GM23338 (cell line): ENCODE data around the gene GLRA2. TPM values are rescaled to one million over a fixed set of nuclear protein-coding genes. Genes with fewer than 3 reads are reported as not detected.

Source experiments
- ATAC-seq: fragments of 200-7000 bp; cut with Tn5 transposase; 3 replicates; pipeline ENCODE4 v1.9.1; 2020
- DNase-seq: peaks from one replicate; pipeline ENCODE4 v3.0.0-alpha.2; 2015; ENCODE audit warnings: low spot score
- H2AFZ ChIP-seq: fragments of 200-600 bp; sonication (generic); 2 replicates; pipeline ENCODE4 v1.8.0; 2016; ENCODE audit warnings: antibody characterized with exemption, mild to moderate bottlenecking, moderate library complexity
- H3F3A ChIP-seq: fragments of 200-600 bp; sonication (generic); replicated peaks from 2 replicates; pipeline ENCODE4 v1.8.0; 2017; ENCODE audit warnings: antibody characterized with exemption, mixed run types, low read depth
- H3K27ac ChIP-seq: fragments of 200-600 bp; sonication (generic); 2 replicates; pipeline ENCODE4 v1.6.1; 2016; ENCODE audit warnings: low read depth
- H3K27me3 ChIP-seq: fragments of 200-600 bp; sonication (generic); 2 replicates; pipeline ENCODE4 v1.8.0; 2016; ENCODE audit warnings: mild to moderate bottlenecking, mixed run types, moderate library complexity; ENCODE audit not compliant: insufficient read depth
- H3K36me3 ChIP-seq: fragments of 200-600 bp; sonication (generic); 2 replicates; pipeline ENCODE4 v1.8.0; 2016; ENCODE audit warnings: mild to moderate bottlenecking; ENCODE audit not compliant: insufficient read depth
- H3K4me1 ChIP-seq: fragments of 200-600 bp; sonication (generic); 2 replicates; pipeline ENCODE4 v1.8.0; 2016; ENCODE audit warnings: mild to moderate bottlenecking, moderate library complexity; ENCODE audit not compliant: insufficient read depth
- H3K4me2 ChIP-seq: fragments of 200-600 bp; sonication (generic); 2 replicates; pipeline ENCODE4 v1.7.1; 2017; ENCODE audit warnings: mixed run types
- H3K4me3 ChIP-seq: fragments of 200-600 bp; sonication (generic); 2 replicates; pipeline ENCODE4 v1.6.1; 2016; ENCODE audit warnings: mixed run types
- H3K79me2 ChIP-seq: fragments of 200-600 bp; sonication (generic); replicated peaks from 2 replicates; pipeline ENCODE4 v1.8.0; 2017; ENCODE audit warnings: mild to moderate bottlenecking; ENCODE audit not compliant: insufficient read depth
- H3K9me2 ChIP-seq: fragments of 200-600 bp; sonication (generic); 2 replicates; pipeline ENCODE4 v1.8.0; 2017; ENCODE audit not compliant: insufficient read depth
- H4K20me1 ChIP-seq: fragments of 200-600 bp; sonication (generic); replicated peaks from 2 replicates; pipeline ENCODE4 v1.8.0; 2017; ENCODE audit warnings: mild to moderate bottlenecking; ENCODE audit not compliant: insufficient read depth
- H3K27ac Mint-ChIP-seq: 2 replicates; pipeline ENCODE4 v1.8.0; 2020; ENCODE audit warnings: inconsistent platforms, mild to moderate bottlenecking, moderate library complexity, mixed read lengths
- H3K27me3 Mint-ChIP-seq: 3 replicates; pipeline ENCODE4 v1.8.0; 2022; ENCODE audit warnings: low read depth, mild to moderate bottlenecking, moderate library complexity, mixed read lengths, inconsistent platforms; ENCODE audit not compliant: insufficient read depth, poor library complexity
- H3K36me3 Mint-ChIP-seq: 3 replicates; pipeline ENCODE4 v1.8.0; 2021; ENCODE audit warnings: low read depth, mild to moderate bottlenecking, inconsistent platforms, moderate library complexity, mixed read lengths
- H3K4me1 Mint-ChIP-seq: 3 replicates; pipeline ENCODE4 v1.8.0; 2020; ENCODE audit warnings: mild to moderate bottlenecking, inconsistent platforms, mixed read lengths
- H3K4me3 Mint-ChIP-seq: 3 replicates; pipeline ENCODE4 v1.8.0; 2021; ENCODE audit warnings: moderate library complexity, mild to moderate bottlenecking, inconsistent platforms, mixed read lengths
- H3K9me3 Mint-ChIP-seq: 3 replicates; pipeline ENCODE4 v1.8.0; 2020; ENCODE audit warnings: moderate library complexity, mild to moderate bottlenecking, inconsistent platforms, mixed read lengths
- CREB1 ChIP-seq: fragments of 250-450 bp; sonication (Bioruptor Pico); IDR thresholded peaks from 2 replicates; pipeline ENCODE4 v1.5.0; 2020; ENCODE audit warnings: low read depth, mild to moderate bottlenecking, moderate library complexity
- CTCF ChIP-seq, 2 experiments: fragments of 200-600 bp in 1 of 2; sonication (generic) in 1 of 2; conservative IDR thresholded peaks; 2 replicates each; pipeline versions ENCODE4 v1.5.1 to v1.6.1; 2016 to 2017; ENCODE audit warnings: antibody characterized with exemption in 2 of 2, low read depth in 2 of 2, mild to moderate bottlenecking in 2 of 2, moderate library complexity in 1 of 2
- ETS1 ChIP-seq: IDR thresholded peaks from 2 replicates; pipeline ENCODE4 v1.6.1; 2016; ENCODE audit warnings: antibody characterized with exemption
- EZH2 ChIP-seq: fragments of 200-600 bp; sonication (generic); IDR thresholded peaks from one replicate; pipeline ENCODE4 v1.8.0; 2017; ENCODE audit warnings: antibody characterized with exemption, mild to moderate bottlenecking, low read depth; ENCODE audit not compliant: unreplicated experiment
- EZH2phosphoT487 ChIP-seq: fragments of 200-600 bp; sonication (generic); IDR thresholded peaks from one replicate; pipeline ENCODE4 v1.8.1; 2018; ENCODE audit warnings: antibody characterized with exemption; ENCODE audit not compliant: unreplicated experiment
- JUNB ChIP-seq: IDR thresholded peaks from one replicate; pipeline ENCODE4 v1.6.1; 2016; ENCODE audit warnings: antibody characterized with exemption; ENCODE audit not compliant: unreplicated experiment
- POLR2AphosphoS5 ChIP-seq: IDR thresholded peaks from 2 replicates; pipeline ENCODE4 v1.6.1; 2016; ENCODE audit warnings: antibody characterized with exemption, low read depth
- ZNF331 ChIP-seq: fragments of 250-450 bp; sonication (Bioruptor Pico); IDR thresholded peaks from 2 replicates; pipeline ENCODE4 v1.5.0; 2020; ENCODE audit warnings: low read depth, mild to moderate bottlenecking, moderate library complexity
- ZNF462 ChIP-seq: fragments of 250-450 bp; sonication (Bioruptor Pico); IDR thresholded peaks from 2 replicates; pipeline ENCODE4 v1.5.0; 2020; ENCODE audit warnings: mild to moderate bottlenecking, moderate library complexity
- polyA plus RNA-seq: library from polyadenylated mRNA; unstranded; fragments of >200 nt; fragmentation: Nextera tagmentation; extraction: Ambion mirVana; gene quantifications from 2 replicates; pipeline ENCODE4 v1.2.1, GENCODE V29; 2016
- total RNA-seq: library from RNA; depleted of rRNA; stranded (reverse); fragments of >200 nt; shearing (Covaris generic); gene quantifications from 2 replicates; pipeline ENCODE4 v1.2.3, GENCODE V29; 2014
- TF ChIP-seq, protein P1 (sequence below): IDR thresholded peaks from one replicate; pipeline ENCODE4 v1.6.1; 2018; ENCODE audit warnings: antibody characterized with exemption; ENCODE audit not compliant: unreplicated experiment

The GLRA2 gene
- total and polyA plus RNA-seq, 2 experiments from 2014 or later, result not detected

- Mint-ChIP-seq H3K36me3 (no peaks in the 10 kb centered on the region), H3K9me3 (no peaks in the 10 kb centered on the region), H3K27ac (no peak overlapping the region), H3K4me3 (no peak overlapping the region), H3K27me3 (no peaks in the 10 kb centered on the region), H3K4me1 (no peaks in the 10 kb centered on the region)
- H2AFZ ChIP-seq, result no peak overlapping the region
- H3K9me2 ChIP-seq, result no peaks in the 10 kb centered on the region
- no peaks in the 10 kb centered on the region for H3K4me1 ChIP-seq
- ATAC-seq, result no peak
- DNase-seq, result no peak
- H3K79me2 ChIP-seq, result no peaks in the 10 kb centered on the region
- H3K27ac ChIP-seq, result no peak overlapping the region
- H3F3A ChIP-seq, result no peaks in the 10 kb centered on the region
- TF ChIP-seq, protein P1, sequence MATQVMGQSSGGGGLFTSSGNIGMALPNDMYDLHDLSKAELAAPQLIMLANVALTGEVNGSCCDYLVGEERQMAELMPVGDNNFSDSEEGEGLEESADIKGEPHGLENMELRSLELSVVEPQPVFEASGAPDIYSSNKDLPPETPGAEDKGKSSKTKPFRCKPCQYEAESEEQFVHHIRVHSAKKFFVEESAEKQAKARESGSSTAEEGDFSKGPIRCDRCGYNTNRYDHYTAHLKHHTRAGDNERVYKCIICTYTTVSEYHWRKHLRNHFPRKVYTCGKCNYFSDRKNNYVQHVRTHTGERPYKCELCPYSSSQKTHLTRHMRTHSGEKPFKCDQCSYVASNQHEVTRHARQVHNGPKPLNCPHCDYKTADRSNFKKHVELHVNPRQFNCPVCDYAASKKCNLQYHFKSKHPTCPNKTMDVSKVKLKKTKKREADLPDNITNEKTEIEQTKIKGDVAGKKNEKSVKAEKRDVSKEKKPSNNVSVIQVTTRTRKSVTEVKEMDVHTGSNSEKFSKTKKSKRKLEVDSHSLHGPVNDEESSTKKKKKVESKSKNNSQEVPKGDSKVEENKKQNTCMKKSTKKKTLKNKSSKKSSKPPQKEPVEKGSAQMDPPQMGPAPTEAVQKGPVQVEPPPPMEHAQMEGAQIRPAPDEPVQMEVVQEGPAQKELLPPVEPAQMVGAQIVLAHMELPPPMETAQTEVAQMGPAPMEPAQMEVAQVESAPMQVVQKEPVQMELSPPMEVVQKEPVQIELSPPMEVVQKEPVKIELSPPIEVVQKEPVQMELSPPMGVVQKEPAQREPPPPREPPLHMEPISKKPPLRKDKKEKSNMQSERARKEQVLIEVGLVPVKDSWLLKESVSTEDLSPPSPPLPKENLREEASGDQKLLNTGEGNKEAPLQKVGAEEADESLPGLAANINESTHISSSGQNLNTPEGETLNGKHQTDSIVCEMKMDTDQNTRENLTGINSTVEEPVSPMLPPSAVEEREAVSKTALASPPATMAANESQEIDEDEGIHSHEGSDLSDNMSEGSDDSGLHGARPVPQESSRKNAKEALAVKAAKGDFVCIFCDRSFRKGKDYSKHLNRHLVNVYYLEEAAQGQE, result no peak
- TF ChIP-seq JUNB, result no peak
- TF ChIP-seq POLR2AphosphoS5, result no peak
- no peak for TF ChIP-seq CREB1 (CRISPR knock-in tag)
- TF ChIP-seq CTCF (conservative IDR thresholded peaks at IDR 0.05; ENCODE audit: low read depth in 2 of 2), result no peak
- TF ChIP-seq ZNF331 (CRISPR knock-in tag), result no peak
- TF ChIP-seq EZH2phosphoT487, result no peak
- TF ChIP-seq ETS1, result no peak
- H3K4me3 ChIP-seq, result no peak overlapping the region
- no peaks in the 10 kb centered on the region for H4K20me1 ChIP-seq
- H3K27me3 ChIP-seq, result no peaks in the 10 kb centered on the region
- no peaks in the 10 kb centered on the region for H3K36me3 ChIP-seq
- H3K4me2 ChIP-seq, result no peak overlapping the region
These were observed 189.1 kb downstream of the GLRA2 start for GRCh38 chrX:14718403-14718802.

DNA sequence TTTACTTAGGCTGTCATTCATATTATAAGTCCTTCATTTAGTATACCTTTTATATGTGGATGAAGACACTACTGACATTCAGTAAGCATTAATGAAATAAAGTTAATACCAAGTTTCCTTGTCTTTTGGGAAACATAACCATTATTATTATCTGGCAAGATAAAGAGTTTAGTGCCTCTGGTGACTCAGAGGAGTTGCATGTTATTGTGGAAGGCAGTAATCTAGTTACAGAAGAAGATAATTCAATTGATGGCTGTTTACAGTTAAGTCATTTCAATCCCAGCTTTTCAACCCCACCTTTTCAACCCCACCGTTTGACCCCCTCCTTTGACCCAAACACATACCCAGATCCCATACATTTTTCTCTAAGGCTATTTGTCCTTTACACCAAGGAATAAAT lies 199.7 kb downstream of the GLRA2 start:
- Mint-ChIP-seq H3K36me3 (no peaks in the 10 kb centered on the region), H3K27ac (no peak overlapping the region), H3K4me3 (no peak overlapping the region), H3K4me1 (no peaks in the 10 kb centered on the region), H3K9me3 (peaks cover 4% of the 10 kb centered on the region; the same call in 2 of the 3 replicates), H3K27me3 (peaks cover 2% of the 10 kb centered on the region)
- Histone ChIP-seq H3F3A (no peaks in the 10 kb centered on the region), H3K4me1 (no peaks in the 10 kb centered on the region), H3K9me2 (no peaks in the 10 kb centered on the region), H3K27ac (no peak overlapping the region), H3K4me3 (no peak overlapping the region), H3K36me3 (no peaks in the 10 kb centered on the region), H4K20me1 (no peaks in the 10 kb centered on the region), H2AFZ (no peak overlapping the region), H3K79me2 (no peaks in the 10 kb centered on the region), H3K27me3 (no peaks in the 10 kb centered on the region), H3K4me2 (no peak overlapping the region)
- no peak for ATAC-seq
- no peak for DNase-seq
- TF ChIP-seq EZH2 (no peak), ZNF462 (CRISPR knock-in tag) (no peak)
